HG03175 (cell line): ENCODE data around the gene PLEKHD1.
"Not testable (repeated sequence)": the region's sequence is repeated elsewhere in the genome, so short reads cannot be mapped to it uniquely, and the experiment has no call there.

Experiments used
- ATAC-seq: cut with Tn5 transposase; IDR thresholded peaks from one replicate; pipeline ENCODE4 v1.9.1; 2021; ENCODE audit warnings: mild to moderate bottlenecking, moderate library complexity; ENCODE audit not compliant: unreplicated experiment

The PLEKHD1 gene

GRCh38 chr14:69484444-69485314 lies at the start of gene PLEKHD1:
TSS of gene PLEKHD1 (plus strand) at chr14:69484728. CDS start at chr14:69484966, 238 bp downstream.
- ATAC-seq: no peak

GRCh38 chr14:69439521-69440270 lies 44.8 kb upstream of the PLEKHD1 start:
- no peak for ATAC-seq

- ATAC-seq: no peak
These were observed 42.6 kb upstream of the PLEKHD1 start for GRCh38 chr14:69441948-69442347.

- no peak for ATAC-seq
These were observed 41.2 kb upstream of the PLEKHD1 start for GRCh38 chr14:69443296-69443805.

- no peak for ATAC-seq
These were observed 35.3 kb upstream of the PLEKHD1 start for GRCh38 chr14:69449216-69449615.

GRCh38 chr14:69451941-69452340 lies 32.6 kb upstream of the PLEKHD1 start:
- ATAC-seq: no peak

GRCh38 chr14:69458350-69458749 lies 26.2 kb upstream of the PLEKHD1 start:
- ATAC-seq: no peak

GRCh38 chr14:69459122-69459521 lies 25.4 kb upstream of the PLEKHD1 start:
- no peak for ATAC-seq

- ATAC-seq: peak; percentile 64
These were observed 24.3 kb upstream of the PLEKHD1 start for GRCh38 chr14:69460093-69460701.

GRCh38 chr14:69464379-69464778 lies 20.1 kb upstream of the PLEKHD1 start:
- no peak for ATAC-seq

- ATAC-seq: no peak
These were observed 19.7 kb upstream of the PLEKHD1 start for GRCh38 chr14:69464829-69465228.

- ATAC-seq: no peak
These were observed 15.6 kb upstream of the PLEKHD1 start for GRCh38 chr14:69468949-69469348.

GRCh38 chr14:69471436-69471835 lies 13.1 kb upstream of the PLEKHD1 start:
- ATAC-seq: no peak

GRCh38 chr14:69471916-69472315 lies 12.6 kb upstream of the PLEKHD1 start:
- no peak for ATAC-seq

GRCh38 chr14:69473260-69473659 lies 11.3 kb upstream of the PLEKHD1 start:
- no peak for ATAC-seq

- ATAC-seq: no peak
These were observed 10.6 kb upstream of the PLEKHD1 start for GRCh38 chr14:69473946-69474345.

GRCh38 chr14:69475194-69475818 lies 9.2 kb upstream of the PLEKHD1 start:
- ATAC-seq: no peak

GRCh38 chr14:69476824-69477450 lies 7.6 kb upstream of the PLEKHD1 start:
- not testable (repeated sequence) for ATAC-seq

- not testable (repeated sequence) for ATAC-seq
These were observed 6.5 kb upstream of the PLEKHD1 start for GRCh38 chr14:69478055-69478454.

GRCh38 chr14:69479696-69480095 lies 4.8 kb upstream of the PLEKHD1 start:
- no peak for ATAC-seq
